Stimulated activated memory B cell treated with anti-CD40 and anti-IgM and Interleukin-4, amounts not matched to agents 10 μg/mL and 1 μg/mL and 100 μg/mL, for 72 hours (primary cell): ENCODE measurements around the gene NAGA.
"Not testable (repeated sequence)": the region's sequence is repeated elsewhere in the genome, so short reads cannot be mapped to it uniquely, and the experiment has no call there.

Source experiments
- ATAC-seq: fragments of 150-1000 bp; cut with Tn5 transposase; 2 replicates; pipeline ENCODE4 v1.10.0; 2021
- H3K27ac Mint-ChIP-seq: one replicate; pipeline ENCODE4 v1.8.0; 2022; ENCODE audit warnings: mild to moderate bottlenecking, mixed read lengths
- H3K27me3 Mint-ChIP-seq: one replicate; pipeline ENCODE4 v1.8.0; 2022; ENCODE audit warnings: mixed read lengths
- H3K36me3 Mint-ChIP-seq: one replicate; pipeline ENCODE4 v1.8.0; 2022; ENCODE audit warnings: mixed read lengths
- H3K4me1 Mint-ChIP-seq: one replicate; pipeline ENCODE4 v1.8.0; 2022; ENCODE audit warnings: mixed read lengths
- H3K4me3 Mint-ChIP-seq: one replicate; pipeline ENCODE4 v1.8.0; 2022; ENCODE audit warnings: mild to moderate bottlenecking, moderate library complexity, mixed read lengths
- H3K9me3 Mint-ChIP-seq: one replicate; pipeline ENCODE4 v1.8.0; 2022; ENCODE audit warnings: mixed read lengths

The NAGA gene

DNA sequence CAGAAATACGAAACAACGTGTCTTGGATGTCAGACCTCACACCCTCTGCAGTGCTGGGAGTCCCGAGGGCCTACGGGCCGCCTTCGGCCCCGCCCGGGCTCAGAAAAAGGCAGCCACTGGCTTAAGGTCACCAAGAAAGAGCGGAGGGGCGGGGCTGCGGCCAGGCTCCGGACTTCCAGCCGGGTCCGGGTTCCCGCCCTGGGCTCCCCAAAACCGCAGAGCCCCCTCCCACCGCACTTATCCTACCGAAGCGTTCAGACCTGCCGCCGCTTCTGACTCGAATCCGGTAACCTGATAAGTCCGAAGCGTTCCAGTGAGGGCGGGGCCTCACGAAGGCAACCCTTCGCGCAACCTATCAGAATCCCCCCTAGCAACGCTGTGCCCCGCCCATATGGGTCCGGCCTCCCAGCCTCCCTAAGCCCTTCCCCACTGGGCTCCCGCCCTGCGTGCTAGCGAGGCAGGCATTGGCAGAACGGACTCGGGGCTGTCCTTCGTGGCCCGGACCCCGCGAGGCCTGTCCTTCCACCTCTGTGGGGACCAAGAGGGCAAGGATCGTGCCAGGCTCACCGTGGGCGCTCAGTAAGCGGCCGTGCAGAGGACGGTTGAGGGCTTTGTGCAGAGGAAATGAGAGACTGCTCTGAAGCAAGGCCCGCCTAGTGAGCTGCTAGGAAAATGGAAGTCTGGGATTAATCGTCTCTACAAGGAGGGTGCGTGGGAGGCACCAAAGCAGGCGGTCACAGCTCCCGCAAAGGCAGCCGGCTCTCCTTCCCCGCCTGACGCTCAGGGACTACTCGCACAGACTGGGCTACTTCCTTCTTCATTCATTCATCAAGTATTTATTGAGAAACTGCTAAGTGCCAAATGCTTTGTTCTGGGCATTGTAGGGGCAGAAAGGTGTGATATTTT lies at the start of gene NAGA:
NAGA (minus strand) TSS at position 296 of the 906 bp plus-strand sequence. CDS start 515 bp downstream, outside the sequence.
- peak within 1 kb of the TSS; percentile 86 for H3K4me3 Mint-ChIP-seq
- no peaks in the 10 kb centered on the region for H3K9me3 Mint-ChIP-seq
- peaks cover 17% of the 10 kb centered on the region for H3K36me3 Mint-ChIP-seq
- H3K4me1 Mint-ChIP-seq = peaks cover 36% of the 10 kb centered on the region
- H3K27me3 Mint-ChIP-seq = no peaks in the 10 kb centered on the region
- H3K27ac Mint-ChIP-seq = peak within 1 kb of the TSS; percentile 88
- ATAC-seq = peak; percentile 98

DNA sequence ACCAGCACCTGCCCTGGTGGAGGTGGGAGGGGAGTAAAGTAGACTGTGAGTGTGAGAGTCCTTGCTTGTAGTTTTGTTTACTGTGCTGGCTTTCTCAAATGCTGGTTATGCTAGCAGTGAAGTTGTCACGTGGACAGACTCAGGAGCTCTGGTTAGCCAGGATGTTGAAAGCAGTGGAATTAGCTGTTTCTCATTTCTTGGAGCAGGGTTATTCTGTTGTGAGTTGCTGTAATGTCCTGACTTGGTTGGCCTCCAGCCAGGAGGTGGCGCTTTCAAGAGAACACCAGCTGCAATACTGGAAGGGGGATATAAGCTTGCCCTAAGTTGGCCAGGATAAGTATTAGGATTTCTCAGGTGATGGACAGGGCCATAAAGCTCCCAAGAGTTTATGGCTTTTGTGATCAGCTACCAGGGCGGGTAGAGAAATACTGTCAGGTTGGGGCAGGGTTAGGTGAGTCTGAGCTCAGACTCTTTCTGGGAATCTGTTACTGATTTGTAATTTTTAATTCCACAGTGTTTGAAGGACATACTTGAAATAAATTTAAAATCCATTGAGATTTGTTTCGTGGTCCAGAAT lies 46.3 kb upstream of the NAGA start:
- no peak overlapping the region for H3K4me3 Mint-ChIP-seq
- no peak for ATAC-seq
- H3K27me3 Mint-ChIP-seq = no peaks in the 10 kb centered on the region
- peaks cover 6% of the 10 kb centered on the region for H3K9me3 Mint-ChIP-seq
- peaks cover 16% of the 10 kb centered on the region for H3K4me1 Mint-ChIP-seq
- peaks cover 17% of the 10 kb centered on the region for H3K36me3 Mint-ChIP-seq
- H3K27ac Mint-ChIP-seq = no peak overlapping the region

GRCh38 chr22:42115420-42115830 lies 44.8 kb upstream of the NAGA start:
- not testable (repeated sequence) for ATAC-seq, H3K27ac Mint-ChIP-seq, H3K4me1 Mint-ChIP-seq, H3K9me3 Mint-ChIP-seq, H3K27me3 Mint-ChIP-seq, H3K4me3 Mint-ChIP-seq
- H3K36me3 Mint-ChIP-seq = peaks cover 17% of the 10 kb centered on the region

- peaks cover 17% of the 10 kb centered on the region for H3K36me3 Mint-ChIP-seq
- H3K27me3 Mint-ChIP-seq = no peaks in the 10 kb centered on the region
- H3K4me3 Mint-ChIP-seq = no peak overlapping the region
- H3K4me1 Mint-ChIP-seq = peaks cover 1% of the 10 kb centered on the region
- H3K9me3 Mint-ChIP-seq = peaks cover 6% of the 10 kb centered on the region
- no peak for ATAC-seq
- no peak overlapping the region for H3K27ac Mint-ChIP-seq
These were observed 44.1 kb upstream of the NAGA start for GRCh38 chr22:42114721-42115120.

DNA sequence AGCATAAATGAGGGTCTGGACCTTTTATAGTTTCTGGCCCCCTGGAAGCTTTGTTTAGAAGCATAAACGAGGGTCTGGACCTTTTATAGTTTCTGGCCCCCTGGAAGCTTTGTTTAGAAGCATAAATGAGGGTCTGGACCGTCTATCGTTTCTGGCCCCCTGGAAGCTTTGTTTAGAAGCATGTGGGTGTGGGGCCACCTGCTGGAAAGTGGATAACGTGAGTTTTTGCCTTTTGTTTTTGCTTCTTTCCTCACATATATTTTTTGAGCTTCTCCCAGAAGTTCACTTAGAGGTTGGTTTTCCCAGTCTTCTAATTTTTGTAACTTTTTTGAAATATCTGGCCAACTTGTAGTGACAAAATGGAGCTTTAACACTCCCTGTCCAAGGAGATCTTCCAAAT lies 42.2 kb upstream of the NAGA start:
- not testable (repeated sequence) for H3K27me3 Mint-ChIP-seq, ATAC-seq, H3K4me3 Mint-ChIP-seq, H3K4me1 Mint-ChIP-seq, H3K9me3 Mint-ChIP-seq, H3K27ac Mint-ChIP-seq
- H3K36me3 Mint-ChIP-seq = peaks cover 23% of the 10 kb centered on the region

- H3K36me3 Mint-ChIP-seq = peaks cover 27% of the 10 kb centered on the region
- ATAC-seq = no peak
These were observed 41.2 kb upstream of the NAGA start for GRCh38 chr22:42111798-42112197.

GRCh38 chr22:42108848-42109247 lies 38.2 kb upstream of the NAGA start:
- H3K9me3 Mint-ChIP-seq = peaks cover 7% of the 10 kb centered on the region
- H3K27me3 Mint-ChIP-seq = no peaks in the 10 kb centered on the region
- no peak overlapping the region for H3K27ac Mint-ChIP-seq
- no peak overlapping the region for H3K4me3 Mint-ChIP-seq
- H3K4me1 Mint-ChIP-seq = no peaks in the 10 kb centered on the region
- H3K36me3 Mint-ChIP-seq = peaks cover 29% of the 10 kb centered on the region
- ATAC-seq = no peak

More at GRCh38 chr22:42111798-42112197, 41.2 kb upstream of the NAGA start:
- no peaks in the 10 kb centered on the region for H3K27me3 Mint-ChIP-seq
- H3K27ac Mint-ChIP-seq = no peak overlapping the region
- H3K4me1 Mint-ChIP-seq = no peaks in the 10 kb centered on the region
- no peak overlapping the region for H3K4me3 Mint-ChIP-seq
- H3K9me3 Mint-ChIP-seq = peaks cover 6% of the 10 kb centered on the region

DNA sequence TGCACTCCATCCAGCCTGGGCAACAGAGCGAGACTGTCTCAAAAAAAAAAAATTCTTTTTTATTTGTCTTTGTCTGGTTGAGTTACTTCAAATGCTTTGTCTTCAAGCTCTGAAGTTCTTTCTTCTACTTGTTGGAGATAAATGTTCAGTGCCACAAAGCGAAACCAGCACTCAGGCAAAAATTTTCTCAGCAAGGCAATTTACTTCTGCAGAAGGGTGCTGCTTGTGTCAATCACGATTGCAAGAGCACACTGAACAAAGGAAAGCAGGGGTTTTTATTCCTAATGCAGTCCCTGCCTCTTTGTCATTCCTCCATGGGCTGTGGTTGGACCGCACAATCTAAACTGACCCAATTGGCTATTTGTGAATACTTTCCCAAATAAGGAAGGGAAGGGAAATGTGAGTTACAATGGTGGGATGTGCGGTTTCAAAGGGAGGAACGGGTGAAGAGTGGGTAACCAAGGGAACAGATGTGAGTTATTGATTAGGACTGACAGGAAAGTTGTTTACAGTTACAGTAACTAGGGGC lies 33.8 kb upstream of the NAGA start:
- H3K27ac Mint-ChIP-seq, H3K4me3 Mint-ChIP-seq, H3K4me1 Mint-ChIP-seq, H3K27me3 Mint-ChIP-seq, ATAC-seq: not testable (repeated sequence)
- Mint-ChIP-seq H3K36me3 (peaks cover 45% of the 10 kb centered on the region), H3K9me3 (peaks cover 11% of the 10 kb centered on the region)

- Mint-ChIP-seq H3K4me3 (no peak overlapping the region), H3K27me3 (no peaks in the 10 kb centered on the region), H3K4me1 (no peaks in the 10 kb centered on the region), H3K9me3 (peaks cover 14% of the 10 kb centered on the region), H3K36me3 (peaks cover 39% of the 10 kb centered on the region), H3K27ac (no peak overlapping the region)
- no peak for ATAC-seq
These were observed 30.6 kb upstream of the NAGA start for GRCh38 chr22:42101199-42101598.

DNA sequence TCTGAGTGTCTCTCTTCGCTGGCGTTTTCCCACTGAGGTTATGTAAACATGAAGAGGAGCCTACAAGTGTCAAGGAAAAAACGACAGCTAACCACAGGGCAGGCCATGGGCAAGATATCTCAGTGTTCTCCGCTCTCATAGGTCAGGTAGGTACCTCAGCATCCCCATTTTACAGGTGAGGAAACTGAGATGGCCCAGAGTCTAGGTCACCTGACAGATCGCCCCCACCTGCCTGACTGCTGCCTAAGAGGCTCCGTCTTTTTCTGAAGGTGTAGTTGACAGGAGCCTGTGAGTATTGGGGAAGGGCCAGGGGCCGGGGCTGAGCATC lies 20.8 kb upstream of the NAGA start:
- peaks cover 27% of the 10 kb centered on the region for H3K36me3 Mint-ChIP-seq
- H3K27ac Mint-ChIP-seq = peak overlapping the region; percentile 94
- H3K4me3 Mint-ChIP-seq = peak overlapping the region; percentile 92
- no peak for ATAC-seq
- peaks cover 21% of the 10 kb centered on the region for H3K4me1 Mint-ChIP-seq
- H3K27me3 Mint-ChIP-seq = no peaks in the 10 kb centered on the region
- no peaks in the 10 kb centered on the region for H3K9me3 Mint-ChIP-seq

DNA sequence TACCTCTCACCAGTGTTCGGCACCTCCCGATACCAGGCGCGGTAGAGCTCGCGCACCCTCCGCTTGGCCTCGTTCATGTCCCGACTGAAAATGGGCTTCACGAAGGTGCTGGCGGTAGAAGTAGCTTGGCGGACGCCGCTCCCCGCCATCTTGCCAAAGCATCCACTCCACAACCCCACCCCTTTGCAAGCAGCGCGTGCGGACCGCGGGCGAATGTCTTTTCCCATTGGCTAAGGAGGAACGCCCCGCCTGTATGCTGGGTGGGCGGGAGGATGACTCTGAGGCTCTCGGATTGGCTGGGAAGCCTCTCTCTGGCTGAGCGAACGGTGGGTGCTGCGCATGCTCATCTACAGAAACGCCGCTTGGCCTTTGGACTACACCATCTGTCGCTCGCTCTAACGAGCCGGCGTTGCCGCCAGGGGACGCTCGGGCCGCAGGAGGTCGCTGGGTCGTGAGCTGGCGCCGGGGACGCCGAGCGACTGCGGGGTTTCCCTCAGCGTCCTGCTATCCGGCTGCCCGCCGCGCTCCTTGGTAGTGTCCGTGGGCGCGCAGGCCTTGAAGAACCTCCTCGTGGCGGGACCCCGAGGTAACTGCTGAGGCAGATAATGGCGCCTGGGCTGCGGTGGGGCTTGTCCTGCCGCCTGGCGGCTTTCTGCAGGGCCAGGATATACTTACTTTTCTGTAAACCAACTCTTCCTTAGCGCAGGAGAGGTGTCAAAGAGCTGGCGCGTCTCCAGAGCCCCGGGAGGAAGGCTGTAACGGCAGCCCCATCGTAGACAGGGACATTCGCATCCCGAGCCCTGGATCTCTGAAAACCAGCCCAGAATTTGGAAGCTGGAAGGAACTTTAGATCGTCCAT lies 20.2 kb upstream of the NAGA start, which contains the start of gene NDUFA6:
NDUFA6 (minus strand) TSS at position 177 of the 859 bp plus-strand sequence; CDS start at position 149, 28 bp downstream.
- peak within 1 kb of the TSS; percentile 92 for H3K4me3 Mint-ChIP-seq
- H3K9me3 Mint-ChIP-seq = no peaks in the 10 kb centered on the region
- peak within 1 kb of the TSS; percentile 94 for H3K27ac Mint-ChIP-seq
- H3K36me3 Mint-ChIP-seq = peaks cover 28% of the 10 kb centered on the region
- H3K27me3 Mint-ChIP-seq = no peaks in the 10 kb centered on the region
- H3K4me1 Mint-ChIP-seq = peaks cover 21% of the 10 kb centered on the region
- peak; percentile 99 for ATAC-seq

- H3K9me3 Mint-ChIP-seq = no peaks in the 10 kb centered on the region
- H3K4me3 Mint-ChIP-seq = no peak overlapping the region
- H3K4me1 Mint-ChIP-seq = peaks cover 33% of the 10 kb centered on the region
- H3K36me3 Mint-ChIP-seq = peaks cover 63% of the 10 kb centered on the region
- ATAC-seq = no peak
- H3K27me3 Mint-ChIP-seq = no peaks in the 10 kb centered on the region
- no peak overlapping the region for H3K27ac Mint-ChIP-seq
These were observed 15.4 kb upstream of the NAGA start for GRCh38 chr22:42086051-42086450.

DNA sequence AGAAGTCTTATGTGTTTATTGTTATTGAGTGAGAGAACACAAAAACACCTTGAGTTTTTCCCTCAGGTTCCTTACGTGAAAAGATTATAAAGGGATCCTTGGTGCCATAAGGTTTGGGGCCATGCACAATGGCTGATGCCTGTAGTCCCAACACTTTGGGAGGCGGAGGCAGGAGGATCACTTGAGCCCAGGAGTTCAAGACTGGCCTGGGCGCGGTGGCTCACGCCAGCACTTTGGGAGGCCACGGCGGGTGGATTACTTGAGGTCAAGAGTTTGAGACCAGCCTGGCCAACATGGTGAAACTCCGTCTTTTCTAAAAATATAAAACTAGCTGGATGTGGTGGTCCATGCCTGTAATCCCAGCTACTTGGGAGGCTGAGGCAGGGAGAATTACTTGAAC lies 14.3 kb upstream of the NAGA start:
- H3K4me1 Mint-ChIP-seq = peaks cover 36% of the 10 kb centered on the region
- no peaks in the 10 kb centered on the region for H3K9me3 Mint-ChIP-seq
- H3K27me3 Mint-ChIP-seq = no peaks in the 10 kb centered on the region
- H3K36me3 Mint-ChIP-seq = peaks cover 61% of the 10 kb centered on the region
- H3K27ac Mint-ChIP-seq = no peak overlapping the region
- ATAC-seq = no peak
- no peak overlapping the region for H3K4me3 Mint-ChIP-seq

- ATAC-seq = no peak
- H3K27ac Mint-ChIP-seq = no peak overlapping the region
- peaks cover 47% of the 10 kb centered on the region for H3K36me3 Mint-ChIP-seq
- H3K4me3 Mint-ChIP-seq = no peak overlapping the region
- H3K27me3 Mint-ChIP-seq = no peaks in the 10 kb centered on the region
- no peaks in the 10 kb centered on the region for H3K9me3 Mint-ChIP-seq
- H3K4me1 Mint-ChIP-seq = peaks cover 33% of the 10 kb centered on the region
These were observed 12.5 kb upstream of the NAGA start for GRCh38 chr22:42083119-42083518.

GRCh38 chr22:42080287-42080686 lies 9.7 kb upstream of the NAGA start:
- H3K4me3 Mint-ChIP-seq = peak overlapping the region; percentile 91
- ATAC-seq = no peak
- H3K36me3 Mint-ChIP-seq = peaks cover 31% of the 10 kb centered on the region
- no peaks in the 10 kb centered on the region for H3K27me3 Mint-ChIP-seq
- no peaks in the 10 kb centered on the region for H3K9me3 Mint-ChIP-seq
- peaks cover 33% of the 10 kb centered on the region for H3K4me1 Mint-ChIP-seq
- peak overlapping the region; percentile 100 for H3K27ac Mint-ChIP-seq
